ENCODE measurements around the gene NAGLU.

Gene NAGLU

DNA sequence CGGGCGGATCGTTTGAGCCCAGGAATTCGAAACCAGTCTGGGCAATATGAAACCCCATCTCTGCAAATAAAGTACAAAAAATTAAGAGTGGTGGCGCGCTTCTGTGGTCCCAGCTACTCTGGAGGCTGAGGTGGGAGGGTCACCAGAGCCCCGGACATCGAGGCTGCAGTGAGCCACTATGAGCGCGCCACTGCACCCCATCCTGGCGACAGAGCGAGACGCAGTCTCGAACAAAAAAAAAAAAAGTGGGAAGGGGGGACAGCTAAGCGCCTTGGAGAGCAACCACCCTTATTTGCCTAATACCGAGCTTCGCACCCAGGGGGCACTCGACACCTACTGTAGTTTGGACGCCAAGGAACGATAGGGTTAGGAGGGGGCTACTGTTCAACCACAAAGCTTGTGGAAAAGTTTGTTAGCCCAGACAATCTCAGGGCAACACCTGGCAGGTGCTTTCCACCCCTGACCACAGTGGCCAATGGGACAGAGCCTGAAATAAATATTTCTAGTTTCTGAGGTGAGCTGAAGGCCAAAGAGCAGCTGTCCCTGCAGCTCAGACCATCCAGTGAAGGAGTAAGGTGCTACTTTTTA lies 42.3 kb downstream of the NAGLU start:
- TF ChIP-seq TAF1 (IDR thresholded peaks at IDR 0.05; ENCODE audit: borderline replicate concordance, insufficient read depth, low read length) = no peak
- TF ChIP-seq SIN3A (IDR thresholded peaks at IDR 0.05; ENCODE audit: borderline replicate concordance, insufficient read depth, low read length) = no peak
- TF ChIP-seq, protein P1, sequence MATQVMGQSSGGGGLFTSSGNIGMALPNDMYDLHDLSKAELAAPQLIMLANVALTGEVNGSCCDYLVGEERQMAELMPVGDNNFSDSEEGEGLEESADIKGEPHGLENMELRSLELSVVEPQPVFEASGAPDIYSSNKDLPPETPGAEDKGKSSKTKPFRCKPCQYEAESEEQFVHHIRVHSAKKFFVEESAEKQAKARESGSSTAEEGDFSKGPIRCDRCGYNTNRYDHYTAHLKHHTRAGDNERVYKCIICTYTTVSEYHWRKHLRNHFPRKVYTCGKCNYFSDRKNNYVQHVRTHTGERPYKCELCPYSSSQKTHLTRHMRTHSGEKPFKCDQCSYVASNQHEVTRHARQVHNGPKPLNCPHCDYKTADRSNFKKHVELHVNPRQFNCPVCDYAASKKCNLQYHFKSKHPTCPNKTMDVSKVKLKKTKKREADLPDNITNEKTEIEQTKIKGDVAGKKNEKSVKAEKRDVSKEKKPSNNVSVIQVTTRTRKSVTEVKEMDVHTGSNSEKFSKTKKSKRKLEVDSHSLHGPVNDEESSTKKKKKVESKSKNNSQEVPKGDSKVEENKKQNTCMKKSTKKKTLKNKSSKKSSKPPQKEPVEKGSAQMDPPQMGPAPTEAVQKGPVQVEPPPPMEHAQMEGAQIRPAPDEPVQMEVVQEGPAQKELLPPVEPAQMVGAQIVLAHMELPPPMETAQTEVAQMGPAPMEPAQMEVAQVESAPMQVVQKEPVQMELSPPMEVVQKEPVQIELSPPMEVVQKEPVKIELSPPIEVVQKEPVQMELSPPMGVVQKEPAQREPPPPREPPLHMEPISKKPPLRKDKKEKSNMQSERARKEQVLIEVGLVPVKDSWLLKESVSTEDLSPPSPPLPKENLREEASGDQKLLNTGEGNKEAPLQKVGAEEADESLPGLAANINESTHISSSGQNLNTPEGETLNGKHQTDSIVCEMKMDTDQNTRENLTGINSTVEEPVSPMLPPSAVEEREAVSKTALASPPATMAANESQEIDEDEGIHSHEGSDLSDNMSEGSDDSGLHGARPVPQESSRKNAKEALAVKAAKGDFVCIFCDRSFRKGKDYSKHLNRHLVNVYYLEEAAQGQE (IDR thresholded peaks at IDR 0.05; ENCODE audit: insufficient read depth in 1 of 2, low read depth in 2 of 2, low read length in 2 of 2) = no peak
- no peak for TF ChIP-seq FOXP2 (optimal IDR thresholded peaks at IDR 0.05; ENCODE audit: borderline replicate concordance, extremely low read depth, extremely low read length, insufficient read depth)
- no peak for TF ChIP-seq POLR2AphosphoS5 (IDR thresholded peaks at IDR 0.05; ENCODE audit: low read depth, low read length)

DNA sequence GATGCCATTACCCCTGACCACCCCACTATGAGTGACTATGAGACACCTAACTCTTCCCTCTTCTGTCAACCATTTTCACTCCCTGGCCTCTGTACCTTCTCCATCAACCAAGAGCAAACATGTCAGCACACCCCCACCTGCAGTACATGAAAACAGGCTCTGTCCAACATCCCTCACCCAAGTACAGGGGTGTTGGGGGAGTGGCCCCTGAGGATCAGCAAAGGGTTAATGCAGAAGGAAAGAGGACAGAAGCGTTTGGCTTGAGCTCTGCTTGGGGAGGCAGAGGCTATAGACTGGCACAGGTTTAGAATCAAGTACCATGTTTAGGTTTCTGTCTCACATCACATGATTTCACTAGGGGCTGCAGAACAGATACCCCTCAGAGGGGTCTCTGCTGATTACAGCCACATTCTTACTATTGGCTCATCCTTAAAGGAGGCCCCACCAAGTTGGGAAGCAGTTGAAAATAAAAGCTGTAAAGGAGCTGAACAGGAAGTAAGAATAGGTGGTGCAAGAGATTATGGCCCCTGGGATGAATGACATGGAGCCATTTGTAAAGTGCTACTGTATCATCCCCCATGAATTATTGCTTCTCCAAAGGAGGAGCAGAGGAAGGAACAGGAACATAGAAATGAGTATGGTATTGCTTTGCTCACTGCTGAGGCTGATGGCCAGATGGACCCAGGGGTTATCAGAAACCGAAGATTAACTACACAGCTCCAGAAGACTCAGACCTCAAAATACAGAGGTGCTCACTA lies 43.9 kb downstream of the NAGLU start:
- TF ChIP-seq, protein P1 (IDR thresholded peaks at IDR 0.05; ENCODE audit: insufficient read depth in 1 of 2, low read depth in 2 of 2, low read length in 2 of 2) = no peak
- no peak for TF ChIP-seq SIN3A (IDR thresholded peaks at IDR 0.05; ENCODE audit: borderline replicate concordance, insufficient read depth, low read length)

DNA sequence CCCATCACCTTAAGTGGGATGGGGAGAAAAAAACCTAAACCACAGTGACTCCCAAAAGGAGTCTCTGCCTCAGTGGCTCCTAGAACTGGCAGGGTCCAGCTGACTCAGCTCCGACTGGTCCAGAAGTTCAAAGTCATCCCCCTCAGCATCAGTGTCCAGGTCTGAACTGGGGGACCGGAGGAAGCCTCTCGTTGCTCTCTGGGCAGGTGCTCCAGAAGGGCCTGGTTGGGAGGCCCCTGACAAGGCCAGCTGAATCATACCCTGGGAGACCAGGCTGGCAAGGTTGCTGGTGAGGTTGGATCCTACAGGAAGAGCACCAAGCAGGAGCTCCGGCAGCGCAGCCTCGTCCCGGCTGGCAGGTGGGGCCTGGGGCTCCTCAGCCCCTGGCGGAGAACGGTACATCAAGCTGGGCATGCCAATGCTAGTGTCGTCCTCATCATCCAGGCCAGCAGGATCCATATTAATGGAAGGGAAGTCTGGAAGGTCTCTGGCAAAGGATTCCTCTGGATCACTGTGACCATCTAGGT lies 45.8 kb downstream of the NAGLU start:
- TF ChIP-seq, protein P1 (IDR thresholded peaks at IDR 0.05; ENCODE audit: insufficient read depth in 1 of 2, low read depth in 2 of 2, low read length in 2 of 2) = no peak
- TF ChIP-seq SIN3A (IDR thresholded peaks at IDR 0.05; ENCODE audit: borderline replicate concordance, insufficient read depth, low read length) (no peak), TAF1 (IDR thresholded peaks at IDR 0.05; ENCODE audit: borderline replicate concordance, insufficient read depth, low read length) (no peak), FOXP2 (optimal IDR thresholded peaks at IDR 0.05; ENCODE audit: borderline replicate concordance, extremely low read depth, extremely low read length, insufficient read depth) (no peak), POLR2AphosphoS5 (IDR thresholded peaks at IDR 0.05; ENCODE audit: low read depth, low read length) (no peak)

DNA sequence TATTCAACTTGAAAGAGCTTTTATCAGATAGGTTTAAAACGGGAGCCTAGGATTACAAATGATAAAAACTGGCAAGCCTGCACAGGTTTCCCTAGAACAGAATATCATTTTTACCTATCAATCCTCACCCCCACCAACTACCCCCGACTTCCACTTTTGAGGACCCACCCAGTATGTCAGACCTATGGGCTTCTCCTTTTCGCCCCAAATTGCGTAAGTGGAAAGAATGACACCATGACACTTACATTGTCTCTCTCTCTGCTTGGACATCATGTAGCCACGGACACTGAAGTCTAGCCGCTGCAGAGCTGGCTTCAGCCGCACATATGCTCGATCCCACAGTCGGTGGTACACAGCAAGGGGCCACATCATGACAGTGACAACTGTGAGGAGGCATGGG lies 48.8 kb downstream of the NAGLU start:
- no peak for TF ChIP-seq FOXP2 (optimal IDR thresholded peaks at IDR 0.05; ENCODE audit: borderline replicate concordance, extremely low read depth, extremely low read length, insufficient read depth)
- no peak for TF ChIP-seq POLR2AphosphoS5 (IDR thresholded peaks at IDR 0.05; ENCODE audit: low read depth, low read length)
- no peak for TF ChIP-seq SIN3A (IDR thresholded peaks at IDR 0.05; ENCODE audit: borderline replicate concordance, insufficient read depth, low read length)
- TF ChIP-seq, protein P1 (IDR thresholded peaks at IDR 0.05; ENCODE audit: insufficient read depth in 1 of 2, low read depth in 2 of 2, low read length in 2 of 2) = no peak
- no peak for TF ChIP-seq TAF1 (IDR thresholded peaks at IDR 0.05; ENCODE audit: borderline replicate concordance, insufficient read depth, low read length)

Measured in PFSK-1 (cell line).